Sigmoid colon (tissue), 7 donors: ENCODE results near the gene TRABD2B. TPM values are rescaled to one million over a fixed set of nuclear protein-coding genes. Genes with fewer than 3 reads are reported as not detected.

Source experiments
- DNase-seq: peaks from one replicate; pipeline ENCODE4 v3.0.0-alpha.2; 2019
- H3K27ac ChIP-seq, 4 donors: fragments of 200-600 bp; sonication (generic); one replicate each; pipeline ENCODE4 v1.5.1; 2016 to 2019; ENCODE audit warnings: mild to moderate bottlenecking in 1 of 4
- H3K27me3 ChIP-seq, 3 donors: fragments of 200-600 bp; sonication (generic); one replicate each; pipeline ENCODE4 v1.5.1; 2019; ENCODE audit warnings: mild to moderate bottlenecking in 1 of 3
- H3K36me3 ChIP-seq, 4 donors: fragments of 200-600 bp; sonication (generic); one replicate each; pipeline ENCODE4 v1.5.1; 2016 to 2019
- H3K4me1 ChIP-seq, 4 donors: fragments of 200-600 bp; sonication (generic); one replicate each; pipeline ENCODE4 v1.5.1; 2017 to 2019
- H3K4me3 ChIP-seq, 4 donors: fragments of 200-600 bp; sonication (generic); one replicate each; pipeline ENCODE4 v1.5.1; 2017 to 2019; ENCODE audit warnings: mild to moderate bottlenecking in 2 of 4, moderate library complexity in 1 of 4
- H3K9me3 ChIP-seq, 4 donors: fragments of 200-600 bp in 3 of 4; sonication (generic) in 3 of 4; one replicate each; pipeline versions ENCODE4 v1.5.1 to v1.6.1; 2013 to 2019
- EP300 ChIP-seq, 4 donors: sonication (generic); formaldehyde crosslinking; IDR thresholded peaks; one replicate each; pipeline ENCODE4 v1.6.1; 2017; ENCODE audit warnings: antibody characterized with exemption in 4 of 4
- POLR2A ChIP-seq, 2 donors: fragments of 450-650 bp; IDR thresholded peaks; one replicate each; pipeline ENCODE4 v1.6.1; 2016; ENCODE audit warnings: antibody characterized with exemption in 2 of 2, mild to moderate bottlenecking in 2 of 2, moderate library complexity in 2 of 2
- POLR2AphosphoS5 ChIP-seq, 4 donors: sonication (generic); formaldehyde crosslinking; IDR thresholded peaks; one replicate each; pipeline ENCODE4 v1.6.1; 2017; ENCODE audit warnings: antibody characterized with exemption in 4 of 4
- WGBS, 2 donors: extraction: QIAGEN DNeasy Blood & Tissue Kit; methylation state at CpG; one replicate each; pipeline ENCODE4 v1.1.7; 2013; 5-methylcytosine and 5-hydroxymethylcytosine counted together
- intact Hi-C: fragments of 100-400 bp; cut with DNase I; formaldehyde crosslinking; loops from one replicate; pipeline ENCODE4 v1.15.1; 2023
- polyA plus RNA-seq, 3 donors: library from polyadenylated mRNA; stranded (reverse); fragments of 200-250 nt; gene quantifications; one replicate each; pipeline ENCODE4 v1.2.3, GENCODE V29; 2013
- total RNA-seq, 4 donors: library from RNA; depleted of rRNA; stranded (reverse); fragments of >200 nt; gene quantifications; one replicate each; pipeline ENCODE4 v1.1.0, GENCODE V29; 2016
- TF ChIP-seq, protein P1 (sequence below), 4 experiments: fragments of 450-650 bp in 3 of 4; fragments of 200-600 bp in 1 of 4; IDR thresholded peaks; one replicate each; pipeline ENCODE4 v1.5.1; 2016 to 2019; ENCODE audit warnings: antibody characterized with exemption in 4 of 4, mild to moderate bottlenecking in 3 of 4, moderate library complexity in 2 of 4
- donor health status: healthy with polysubstance abuse.
- donor health status: Bipolar disorder and iron deficiency.
- donor health status: healthy.

The TRABD2B gene
- total and polyA plus RNA-seq, 7 donors, result 0.63 to 1.8 (median 1.0) TPM; not detected in 1

DNA sequence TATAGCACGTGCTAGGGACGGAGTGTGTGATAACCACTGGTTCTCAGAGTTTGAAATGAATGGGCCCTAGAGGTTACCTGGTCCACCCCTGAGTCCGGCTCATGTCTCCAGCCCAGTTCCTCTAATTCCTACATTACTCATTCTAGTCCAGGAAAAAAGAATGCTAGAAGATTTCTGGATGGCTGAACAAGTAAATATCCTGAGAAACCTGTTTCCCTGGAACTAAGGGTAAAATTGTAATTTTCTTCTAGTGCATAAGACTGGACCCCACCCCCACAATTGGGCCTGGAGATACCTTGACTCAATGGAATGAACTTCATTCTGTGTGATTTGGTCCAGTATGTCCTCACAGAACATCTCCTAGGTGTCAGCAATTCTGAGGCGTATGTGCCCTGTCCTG, 208.4 kb downstream of the TRABD2B start:
- TF ChIP-seq, protein P1, sequence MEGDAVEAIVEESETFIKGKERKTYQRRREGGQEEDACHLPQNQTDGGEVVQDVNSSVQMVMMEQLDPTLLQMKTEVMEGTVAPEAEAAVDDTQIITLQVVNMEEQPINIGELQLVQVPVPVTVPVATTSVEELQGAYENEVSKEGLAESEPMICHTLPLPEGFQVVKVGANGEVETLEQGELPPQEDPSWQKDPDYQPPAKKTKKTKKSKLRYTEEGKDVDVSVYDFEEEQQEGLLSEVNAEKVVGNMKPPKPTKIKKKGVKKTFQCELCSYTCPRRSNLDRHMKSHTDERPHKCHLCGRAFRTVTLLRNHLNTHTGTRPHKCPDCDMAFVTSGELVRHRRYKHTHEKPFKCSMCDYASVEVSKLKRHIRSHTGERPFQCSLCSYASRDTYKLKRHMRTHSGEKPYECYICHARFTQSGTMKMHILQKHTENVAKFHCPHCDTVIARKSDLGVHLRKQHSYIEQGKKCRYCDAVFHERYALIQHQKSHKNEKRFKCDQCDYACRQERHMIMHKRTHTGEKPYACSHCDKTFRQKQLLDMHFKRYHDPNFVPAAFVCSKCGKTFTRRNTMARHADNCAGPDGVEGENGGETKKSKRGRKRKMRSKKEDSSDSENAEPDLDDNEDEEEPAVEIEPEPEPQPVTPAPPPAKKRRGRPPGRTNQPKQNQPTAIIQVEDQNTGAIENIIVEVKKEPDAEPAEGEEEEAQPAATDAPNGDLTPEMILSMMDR (IDR thresholded peaks at IDR 0.05), result no peak
- TF ChIP-seq POLR2A (IDR thresholded peaks at IDR 0.05), result no peak
- no peak for TF ChIP-seq POLR2AphosphoS5 (IDR thresholded peaks at IDR 0.05)
- Histone ChIP-seq H3K27ac (no peak overlapping the region), H3K36me3 (no peaks in the 10 kb centered on the region), H3K9me3 (no peaks in the 10 kb centered on the region), H3K4me1 (peaks cover 0 to 12% (median 3%) of the 10 kb centered on the region in 4 donors), H3K4me3 (no peak overlapping the region), H3K27me3 (no peaks in the 10 kb centered on the region)
- intact Hi-C loops, result no loop called here
- no peak for DNase-seq
- WGBS, 2 donors, result 93 to 94% methylated on average over 4 of the region's 4 CpGs

DNA sequence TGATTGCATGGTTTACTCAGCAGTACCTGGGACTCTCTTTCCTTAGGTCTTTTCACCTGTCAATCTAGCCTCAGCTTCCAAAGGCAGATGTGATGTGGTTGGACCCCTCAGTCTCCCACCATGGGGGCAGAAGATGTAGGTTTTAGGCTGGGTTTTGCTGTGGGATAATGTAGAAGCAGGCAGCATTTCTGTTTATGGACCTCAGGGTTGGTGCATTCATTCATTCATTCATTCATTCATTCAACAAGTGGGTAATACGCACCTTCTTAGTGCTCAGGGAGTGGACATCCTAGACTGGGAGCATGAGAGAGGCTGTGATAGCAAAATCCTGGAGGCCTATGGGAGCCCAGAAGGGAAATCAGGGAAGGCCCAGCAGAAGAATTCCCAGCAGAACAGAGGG, 209.6 kb downstream of the TRABD2B start:
- WGBS, 2 donors, result 96 to 99% methylated on average over 1 of the region's 1 CpG
- Histone ChIP-seq H3K27me3 (no peaks in the 10 kb centered on the region), H3K36me3 (no peaks in the 10 kb centered on the region), H3K9me3 (no peaks in the 10 kb centered on the region), H3K4me1 (peaks cover 0 to 12% (median 3%) of the 10 kb centered on the region in 4 donors), H3K4me3 (no peak overlapping the region), H3K27ac (no peak overlapping the region)
- intact Hi-C loops, result no loop called here
- TF ChIP-seq, protein P1 (IDR thresholded peaks at IDR 0.05), result no peak
- TF ChIP-seq POLR2AphosphoS5 (IDR thresholded peaks at IDR 0.05), result no peak
- no peak for TF ChIP-seq POLR2A (IDR thresholded peaks at IDR 0.05)
- no peak for TF ChIP-seq EP300 (IDR thresholded peaks at IDR 0.05)
- no peak for DNase-seq

DNA sequence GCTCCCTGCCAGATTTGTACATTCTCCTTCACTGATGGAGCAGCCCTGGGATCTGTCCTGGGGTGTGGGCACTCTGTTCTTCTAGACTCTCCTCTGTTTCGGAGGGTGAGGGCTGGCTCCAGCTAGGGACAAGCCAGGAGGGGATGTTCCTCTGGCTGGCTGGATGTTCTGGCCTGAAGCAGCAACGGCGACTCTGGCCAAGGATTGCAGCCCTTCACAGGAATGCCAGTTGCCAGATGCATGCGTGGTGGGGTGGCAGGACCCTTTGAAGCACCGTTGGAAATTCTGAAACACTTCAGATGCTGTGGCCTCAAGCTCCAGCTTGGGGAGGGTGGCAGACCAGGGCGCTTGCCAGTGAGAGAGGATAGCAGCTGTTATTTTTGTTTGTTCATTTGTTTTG, 210.9 kb downstream of the TRABD2B start:
- Histone ChIP-seq H3K4me1 (peaks cover 0 to 12% (median 4%) of the 10 kb centered on the region in 4 donors), H3K9me3 (no peaks in the 10 kb centered on the region), H3K27me3 (no peaks in the 10 kb centered on the region), H3K4me3 (no peak overlapping the region), H3K27ac (peak overlapping the region in 3 of 4 donors; percentile 14 to 34 (median 31)), H3K36me3 (no peaks in the 10 kb centered on the region)
- WGBS, 2 donors, result 83 to 90% methylated on average over 6 of the region's 6 CpGs
- no peak for DNase-seq
- TF ChIP-seq POLR2AphosphoS5 (IDR thresholded peaks at IDR 0.05), result no peak
- no peak for TF ChIP-seq EP300 (IDR thresholded peaks at IDR 0.05)
- TF ChIP-seq, protein P1 (IDR thresholded peaks at IDR 0.05), result no peak
- TF ChIP-seq POLR2A (IDR thresholded peaks at IDR 0.05), result no peak
- intact Hi-C loops, result no loop called here

DNA sequence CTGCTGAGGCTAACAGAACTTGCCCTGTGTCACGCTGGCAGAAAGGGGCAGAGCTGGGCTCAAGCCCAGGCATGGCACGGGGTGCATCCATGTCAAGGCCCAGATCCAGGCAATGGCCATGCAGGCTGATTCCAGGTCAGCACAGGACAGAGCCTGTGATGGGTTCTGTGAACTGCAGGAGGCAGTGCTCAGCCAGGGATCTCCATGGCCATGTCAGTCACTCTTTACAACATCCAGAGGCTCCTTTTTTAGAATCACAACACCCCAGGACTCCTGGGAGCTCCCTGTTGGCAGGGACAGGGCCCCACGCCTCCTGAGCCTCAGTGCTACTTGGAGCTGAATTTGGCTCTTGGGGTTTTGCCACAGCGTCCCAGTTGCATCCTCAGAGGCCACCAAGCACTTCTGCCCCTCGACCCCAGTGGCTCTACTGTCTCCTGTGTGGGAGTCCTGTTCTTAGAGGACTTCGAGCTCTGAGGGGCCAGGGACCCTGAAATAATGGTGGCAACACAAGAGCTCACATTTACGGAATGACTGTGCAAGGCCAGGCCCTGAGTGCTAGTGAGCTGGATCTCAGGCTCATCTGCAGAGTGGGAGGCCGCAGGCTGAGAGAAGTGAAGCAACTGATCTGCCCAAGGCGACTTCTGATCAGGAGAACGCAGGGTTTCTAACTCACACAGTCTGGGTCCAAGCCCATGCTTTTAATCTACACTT, 211.5 kb downstream of the TRABD2B start:
- Histone ChIP-seq H3K27ac (peak overlapping the region in 3 of 4 donors; percentile 14 to 34 (median 31)), H3K9me3 (no peaks in the 10 kb centered on the region), H3K4me3 (no peak overlapping the region), H3K36me3 (no peaks in the 10 kb centered on the region), H3K4me1 (peaks cover 0 to 13% (median 6%) of the 10 kb centered on the region in 4 donors), H3K27me3 (no peaks in the 10 kb centered on the region)
- intact Hi-C loops, result no loop called here
- no peak for DNase-seq
- TF ChIP-seq, protein P1 (IDR thresholded peaks at IDR 0.05), result no peak
- TF ChIP-seq EP300 (IDR thresholded peaks at IDR 0.05), result no peak
- TF ChIP-seq POLR2AphosphoS5 (IDR thresholded peaks at IDR 0.05), result no peak
- TF ChIP-seq POLR2A (IDR thresholded peaks at IDR 0.05), result no peak
- WGBS, 2 donors, result 85 to 88% methylated on average over 10 of the region's 10 CpGs
